ENCODE data around the gene NANOS2.
A peak's percentile ranks its signal among the peaks of the same experiment; 100 is the strongest.

NANOS2 gene

DNA sequence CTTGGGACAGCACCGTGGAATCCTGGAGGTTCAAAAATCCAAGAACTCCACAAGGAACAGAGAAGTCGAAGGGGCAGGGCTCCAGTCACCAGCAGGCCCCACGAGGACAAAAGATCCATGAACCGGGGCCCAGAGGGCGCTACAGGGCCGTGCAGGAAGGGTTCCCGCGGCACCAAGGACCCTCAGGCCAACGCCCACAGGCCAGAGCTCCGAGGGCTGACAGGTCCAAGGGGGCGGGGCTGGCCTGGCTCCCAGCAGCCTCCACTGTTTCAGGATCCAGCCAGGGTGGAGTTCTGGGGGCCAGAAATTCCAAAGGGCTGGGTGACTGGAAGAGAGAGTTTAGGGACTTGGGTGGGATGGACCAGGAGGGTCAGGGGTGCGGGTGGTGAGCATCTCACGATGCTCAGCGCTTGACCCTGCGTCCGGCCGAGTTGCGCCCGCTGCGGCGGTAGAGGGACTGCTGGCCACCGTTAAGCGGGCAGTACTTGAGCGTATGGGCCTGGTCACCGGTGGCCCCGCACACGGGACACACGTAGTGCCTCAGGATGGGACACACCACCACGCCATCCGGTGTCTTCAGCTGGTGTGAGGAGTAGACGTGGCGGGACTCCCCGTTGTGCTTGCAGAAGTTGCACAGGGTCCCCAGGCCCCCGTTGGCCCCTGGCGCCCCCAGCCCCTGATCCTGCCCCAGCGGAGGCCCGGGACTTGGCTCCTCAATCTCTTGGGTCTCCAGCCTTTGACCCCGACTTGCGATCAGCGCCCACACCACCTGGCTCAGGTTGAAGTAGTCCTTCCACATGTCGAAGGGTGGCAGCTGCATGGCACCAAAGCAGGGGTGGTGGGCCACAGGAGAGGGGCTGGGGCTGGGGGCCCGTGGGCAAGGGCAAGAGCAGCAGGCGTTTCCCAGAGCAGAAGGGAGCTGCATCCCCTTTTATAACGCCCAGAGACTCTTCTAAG is at the start of gene NANOS2:
Gene NANOS2, minus strand, starts transcription at position 905 of the 957 bp plus-strand sequence. Its CDS starts 85 bp downstream, at position 820.
- Histone ChIP-seq H2AFZ (ENCODE audit: low read length) (no peak within 1 kb of the TSS), H3K27me3 (ENCODE audit: insufficient read depth, low read length) (peaks cover 5% of the 10 kb centered on the region; the same call in 1 of the 2 replicates), H3K36me3 (ENCODE audit: insufficient read depth, low read length) (no peaks in the 10 kb centered on the region; the same call in 1 of the 2 replicates), H3K4me2 (ENCODE audit: low read length) (no peak within 1 kb of the TSS), H3K9me3 (ENCODE audit: low read length) (no peaks in the 10 kb centered on the region), H3F3A (ENCODE audit: insufficient read depth, low read length) (no peaks in the 10 kb centered on the region), H4K20me1 (ENCODE audit: insufficient read depth, low read length) (no peaks in the 10 kb centered on the region), H3K4me3 (ENCODE audit: low read depth, low read length, poor library complexity, severe bottlenecking) (no peak within 1 kb of the TSS), H3K9me2 (ENCODE audit: low read depth, low read length) (no peaks in the 10 kb centered on the region), H3K9ac (ENCODE audit: low read length) (no peak within 1 kb of the TSS), H3K79me2 (ENCODE audit: insufficient read depth, low read length) (no peaks in the 10 kb centered on the region), H3K27ac (ENCODE audit: low read depth, low read length, poor library complexity, severe bottlenecking) (no peak within 1 kb of the TSS), H3K4me1 (ENCODE audit: insufficient read depth, low read length, severe bottlenecking) (no peaks in the 10 kb centered on the region)
- no peak for TF ChIP-seq EZH2 (IDR thresholded peaks at IDR 0.05; ENCODE audit: borderline replicate concordance, low read length)
- TF ChIP-seq, protein P1, sequence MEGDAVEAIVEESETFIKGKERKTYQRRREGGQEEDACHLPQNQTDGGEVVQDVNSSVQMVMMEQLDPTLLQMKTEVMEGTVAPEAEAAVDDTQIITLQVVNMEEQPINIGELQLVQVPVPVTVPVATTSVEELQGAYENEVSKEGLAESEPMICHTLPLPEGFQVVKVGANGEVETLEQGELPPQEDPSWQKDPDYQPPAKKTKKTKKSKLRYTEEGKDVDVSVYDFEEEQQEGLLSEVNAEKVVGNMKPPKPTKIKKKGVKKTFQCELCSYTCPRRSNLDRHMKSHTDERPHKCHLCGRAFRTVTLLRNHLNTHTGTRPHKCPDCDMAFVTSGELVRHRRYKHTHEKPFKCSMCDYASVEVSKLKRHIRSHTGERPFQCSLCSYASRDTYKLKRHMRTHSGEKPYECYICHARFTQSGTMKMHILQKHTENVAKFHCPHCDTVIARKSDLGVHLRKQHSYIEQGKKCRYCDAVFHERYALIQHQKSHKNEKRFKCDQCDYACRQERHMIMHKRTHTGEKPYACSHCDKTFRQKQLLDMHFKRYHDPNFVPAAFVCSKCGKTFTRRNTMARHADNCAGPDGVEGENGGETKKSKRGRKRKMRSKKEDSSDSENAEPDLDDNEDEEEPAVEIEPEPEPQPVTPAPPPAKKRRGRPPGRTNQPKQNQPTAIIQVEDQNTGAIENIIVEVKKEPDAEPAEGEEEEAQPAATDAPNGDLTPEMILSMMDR (IDR thresholded peaks at IDR 0.05; ENCODE audit: low read length) = peak; percentile 43; the same call in 1 of the 2 replicates

DNA sequence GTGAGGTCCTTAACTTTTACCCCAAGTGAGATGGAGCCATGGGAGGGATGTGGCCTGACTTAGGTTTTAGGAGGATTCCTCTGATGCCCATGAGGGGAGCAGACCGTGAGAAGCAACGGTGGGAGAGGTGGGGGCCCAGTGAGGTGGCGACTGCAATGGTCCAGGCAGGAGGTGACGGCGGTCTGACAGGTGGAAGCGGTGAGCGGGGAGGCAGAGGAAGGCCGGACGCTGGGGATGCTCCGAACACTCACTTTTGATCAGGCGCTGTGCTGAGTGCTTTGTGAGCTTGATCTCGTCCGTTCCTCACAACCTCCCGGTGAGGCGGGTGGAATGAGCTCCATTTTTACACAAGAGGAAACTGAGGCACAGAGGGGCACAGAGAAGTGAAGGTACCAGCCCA is 47.4 kb upstream of the NANOS2 start:
- Histone ChIP-seq H2AFZ (ENCODE audit: low read length) (no peak overlapping the region), H3K27ac (ENCODE audit: low read depth, low read length, poor library complexity, severe bottlenecking) (no peak overlapping the region), H3K9me2 (ENCODE audit: low read depth, low read length) (no peaks in the 10 kb centered on the region), H3K4me2 (ENCODE audit: low read length) (no peak overlapping the region), H4K20me1 (ENCODE audit: insufficient read depth, low read length) (no peaks in the 10 kb centered on the region), H3K4me1 (ENCODE audit: insufficient read depth, low read length, severe bottlenecking) (no peaks in the 10 kb centered on the region), H3K36me3 (ENCODE audit: insufficient read depth, low read length) (no peaks in the 10 kb centered on the region), H3F3A (ENCODE audit: insufficient read depth, low read length) (no peaks in the 10 kb centered on the region), H3K9ac (ENCODE audit: low read length) (no peak overlapping the region), H3K27me3 (ENCODE audit: insufficient read depth, low read length) (no peaks in the 10 kb centered on the region; the same call in 1 of the 2 replicates), H3K79me2 (ENCODE audit: insufficient read depth, low read length) (no peaks in the 10 kb centered on the region), H3K4me3 (ENCODE audit: low read depth, low read length, poor library complexity, severe bottlenecking) (no peak overlapping the region), H3K9me3 (ENCODE audit: low read length) (no peaks in the 10 kb centered on the region)
- no peak for TF ChIP-seq EZH2 (IDR thresholded peaks at IDR 0.05; ENCODE audit: borderline replicate concordance, low read length)
- TF ChIP-seq, protein P1 (IDR thresholded peaks at IDR 0.05; ENCODE audit: low read length) = no peak

DNA sequence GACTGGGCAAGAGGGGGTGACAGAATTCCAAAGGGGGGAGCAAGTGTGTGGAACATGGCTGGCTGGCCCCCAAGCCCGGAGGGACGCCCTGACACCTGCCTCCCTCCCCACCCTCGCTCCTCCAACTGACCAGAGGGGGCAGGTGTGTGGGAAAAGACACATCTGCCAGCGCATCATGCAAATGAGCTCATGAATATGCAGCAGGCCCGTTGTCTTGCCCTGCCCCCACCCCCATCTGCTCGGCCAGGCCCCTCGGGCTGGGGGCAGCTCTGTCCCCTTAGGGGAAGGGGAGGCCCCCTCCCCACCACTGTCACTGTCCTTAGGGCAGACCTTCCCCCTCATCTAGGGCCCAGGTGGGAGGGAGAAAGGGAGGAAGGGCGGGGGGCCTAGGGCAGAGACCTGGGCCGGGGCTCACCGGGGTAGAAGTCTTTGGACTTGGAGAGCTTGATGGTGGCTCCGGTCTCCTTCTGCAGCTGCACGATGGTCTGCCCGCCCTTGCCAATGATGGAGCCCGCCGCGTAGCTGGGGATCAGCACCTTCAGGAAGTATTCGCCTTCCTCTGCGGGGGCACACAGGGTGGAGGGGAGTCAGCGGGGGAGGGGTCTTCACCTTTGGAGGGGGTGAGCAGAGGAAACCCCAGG is 46.1 kb upstream of the NANOS2 start:
- no peaks in the 10 kb centered on the region for H3K79me2 ChIP-seq (ENCODE audit: insufficient read depth, low read length)
- TF ChIP-seq, protein P1 (IDR thresholded peaks at IDR 0.05; ENCODE audit: low read length) = 0 out of 2 replicates have a peak, but pooled peaks have one; percentile 6
- no peak for TF ChIP-seq EZH2 (IDR thresholded peaks at IDR 0.05; ENCODE audit: borderline replicate concordance, low read length)
- no peak overlapping the region for H2AFZ ChIP-seq (ENCODE audit: low read length)
- H3K9me2 ChIP-seq (ENCODE audit: low read depth, low read length) = no peaks in the 10 kb centered on the region
- peak overlapping the region; percentile 17; the same call in 1 of the 2 replicates for H3K4me2 ChIP-seq (ENCODE audit: low read length)
- H3F3A ChIP-seq (ENCODE audit: insufficient read depth, low read length) = no peaks in the 10 kb centered on the region
- no peak overlapping the region for H3K27ac ChIP-seq (ENCODE audit: low read depth, low read length, poor library complexity, severe bottlenecking)
- H3K27me3 ChIP-seq (ENCODE audit: insufficient read depth, low read length) = no peaks in the 10 kb centered on the region; the same call in 1 of the 2 replicates
- no peak overlapping the region for H3K4me3 ChIP-seq (ENCODE audit: low read depth, low read length, poor library complexity, severe bottlenecking)
- H3K4me1 ChIP-seq (ENCODE audit: insufficient read depth, low read length, severe bottlenecking) = no peaks in the 10 kb centered on the region
- no peaks in the 10 kb centered on the region for H3K9me3 ChIP-seq (ENCODE audit: low read length)
- no peaks in the 10 kb centered on the region for H3K36me3 ChIP-seq (ENCODE audit: insufficient read depth, low read length)
- H4K20me1 ChIP-seq (ENCODE audit: insufficient read depth, low read length) = no peaks in the 10 kb centered on the region
- no peak overlapping the region for H3K9ac ChIP-seq (ENCODE audit: low read length)

Measured in OCI-LY1 (cell line).